Left ventricle myocardium superior (tissue), 1 donor: ENCODE measurements around the gene AEBP2. TPM values are rescaled to one million over a fixed set of nuclear protein-coding genes. Genes with fewer than 3 reads are reported as not detected.
A peak's percentile ranks its signal among the peaks of the same experiment; 100 is the strongest.
"Not testable (repeated sequence)": the region's sequence is repeated elsewhere in the genome, so short reads cannot be mapped to it uniquely, and the experiment has no call there.

ENCODE experiments used
- ATAC-seq: fragments of 200-7000 bp; cut with Tn5 transposase; one replicate; pipeline ENCODE4 v1.9.1; 2020; ENCODE audit warnings: mild to moderate bottlenecking, moderate library complexity
- DNase-seq: peaks from one replicate; pipeline ENCODE4 v3.0.0-alpha.2; 2020
- intact Hi-C: fragments of 100-400 bp; cut with micrococcal nuclease; formaldehyde crosslinking; loops from one replicate; pipeline ENCODE4 v1.11.0; 2022
- total RNA-seq: library from RNA; stranded (reverse); fragmentation: NEBNext Ultra II Directional; extraction: Animal tissue kit (Norgen Biotek cat#: 25700); gene quantifications from one replicate; pipeline ENCODE4 v1.2.1, GENCODE V29; 2021
- donor health status: DM: no; HTN: yes; CAD: no; lungs with severe emphysema.

AEBP2 gene
- total RNA-seq, 1 donor from 2014 or later = 28.5 TPM

- DNase-seq, intact Hi-C loops, ATAC-seq: not testable (repeated sequence)
Observed at GRCh38 chr12:19413582-19413981, 25.7 kb upstream of the AEBP2 start.

DNA sequence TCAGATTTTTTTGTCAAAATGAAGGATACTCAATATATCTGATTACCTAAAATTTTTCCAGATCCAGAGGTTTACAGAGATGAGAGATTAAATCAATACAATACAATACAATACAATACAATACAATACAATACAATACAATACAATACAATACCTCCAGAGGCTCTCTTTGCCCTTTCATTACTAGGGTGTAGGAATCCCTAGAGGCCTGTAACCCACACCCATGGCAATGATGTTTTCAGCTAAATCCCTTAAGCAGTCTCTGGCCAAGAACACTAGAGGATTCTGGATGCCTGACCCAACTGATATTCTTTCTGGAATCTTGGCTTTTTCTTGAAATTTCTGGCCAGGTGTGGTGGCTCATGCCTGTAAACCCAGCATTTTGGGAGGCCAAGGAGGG lies 23.7 kb upstream of the AEBP2 start:
- intact Hi-C loops = no loop called here
- no peak for ATAC-seq
- DNase-seq = no peak

DNA sequence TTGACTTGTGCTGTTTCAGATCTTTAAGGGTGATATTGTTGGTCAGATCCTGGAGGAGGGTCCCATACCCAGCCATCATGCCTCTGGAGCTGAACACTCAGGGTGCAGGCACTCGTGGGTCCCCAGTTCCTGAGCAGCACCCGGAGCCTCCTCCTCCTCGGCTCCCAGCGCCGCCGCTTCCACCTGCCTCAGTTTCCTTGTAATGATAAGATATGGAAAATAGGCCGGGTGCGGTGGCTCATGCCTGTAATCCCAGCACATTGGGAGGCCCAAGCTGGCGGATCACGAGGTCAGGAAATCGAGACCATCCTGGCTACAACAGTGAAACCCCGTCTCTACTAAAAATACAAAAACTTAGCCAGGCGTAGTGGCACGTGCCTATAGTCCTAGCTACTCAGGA lies 20.2 kb upstream of the AEBP2 start:
- intact Hi-C loops = no loop called here
- no peak for ATAC-seq
- DNase-seq = no peak

GRCh38 chr12:19421503-19422282 lies 17.6 kb upstream of the AEBP2 start:
- no peak for ATAC-seq
- DNase-seq = no peak
- intact Hi-C loops = no loop called here

GRCh38 chr12:19423166-19423930 lies 15.9 kb upstream of the AEBP2 start:
- ATAC-seq (no peak), DNase-seq (no peak)
- intact Hi-C loops = no loop called here

DNA sequence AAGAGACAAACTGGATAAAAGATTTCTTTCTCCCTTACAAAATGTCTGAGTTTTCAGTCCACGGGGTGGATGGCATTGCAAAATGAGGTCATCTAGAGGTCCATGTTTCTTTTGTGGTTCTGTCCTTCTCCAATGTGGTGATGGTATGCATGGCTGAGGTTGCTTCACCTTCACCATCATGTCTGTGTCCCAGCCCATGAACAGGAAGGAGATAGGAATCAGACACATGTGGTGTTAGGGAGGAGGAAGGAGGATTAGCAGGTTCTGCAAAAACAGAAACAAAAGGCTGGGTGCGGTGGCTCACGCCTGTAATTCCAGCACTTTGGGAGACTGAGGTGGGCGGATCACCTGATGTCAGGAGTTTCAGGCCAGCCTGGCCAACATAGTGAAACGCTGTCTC lies 11.0 kb upstream of the AEBP2 start:
- intact Hi-C loops = no loop called here
- ATAC-seq (no peak), DNase-seq (no peak)

- intact Hi-C loops = not testable (repeated sequence)
Observed at GRCh38 chr12:19429491-19429890, 9.8 kb upstream of the AEBP2 start.

GRCh38 chr12:19430988-19431387 lies 8.3 kb upstream of the AEBP2 start:
- ATAC-seq = no peak
- DNase-seq = no peak
- intact Hi-C loops = no loop called here

More at GRCh38 chr12:19429491-19429890, 9.8 kb upstream of the AEBP2 start:
- DNase-seq, ATAC-seq: not testable (repeated sequence)

DNA sequence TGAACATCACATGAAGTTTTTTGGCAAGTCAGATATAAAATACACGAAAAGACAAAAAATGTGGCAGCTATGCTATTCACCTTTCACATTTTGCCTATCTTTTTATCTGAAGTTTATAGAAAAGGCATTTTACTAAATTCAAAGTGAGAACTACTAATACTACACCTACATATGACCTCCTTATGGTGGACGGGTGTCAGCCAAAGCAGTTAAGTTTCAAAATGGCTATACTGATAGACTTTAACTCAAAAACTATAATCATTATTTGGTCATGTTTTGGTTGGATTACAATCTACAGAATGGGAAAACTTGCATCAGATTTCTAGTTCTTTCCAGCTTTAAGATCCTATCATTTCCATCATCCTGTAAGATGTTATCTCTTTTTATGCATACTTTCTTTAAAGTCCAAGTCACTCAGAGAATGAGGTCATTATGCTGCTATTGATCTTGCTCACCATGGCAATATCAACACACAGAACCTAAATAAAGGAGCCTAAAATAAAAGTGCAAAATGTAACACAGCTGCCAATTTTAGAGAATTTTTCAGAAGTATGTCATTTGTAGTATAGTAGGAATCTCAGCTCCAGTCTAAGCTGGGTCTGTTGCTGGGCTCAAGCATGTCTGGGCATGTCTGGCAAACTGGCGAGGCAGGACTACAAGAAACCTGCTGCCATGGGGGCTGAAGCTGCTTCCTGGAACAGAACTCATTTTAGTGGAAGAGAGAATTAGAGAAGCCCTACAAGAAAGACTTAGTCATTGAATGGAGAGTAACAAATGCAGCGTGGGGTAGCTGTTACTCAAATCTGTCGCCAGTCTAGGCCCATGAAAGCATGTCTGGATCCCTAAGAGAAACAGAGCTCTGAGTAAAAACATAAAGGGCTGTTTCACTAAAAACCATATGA lies 7.6 kb upstream of the AEBP2 start:
- intact Hi-C loops = no loop called here
- DNase-seq = no peak
- no peak for ATAC-seq

GRCh38 chr12:19432309-19433170 lies 6.8 kb upstream of the AEBP2 start:
- intact Hi-C loops = no loop called here
- DNase-seq (no peak), ATAC-seq (no peak)

DNA sequence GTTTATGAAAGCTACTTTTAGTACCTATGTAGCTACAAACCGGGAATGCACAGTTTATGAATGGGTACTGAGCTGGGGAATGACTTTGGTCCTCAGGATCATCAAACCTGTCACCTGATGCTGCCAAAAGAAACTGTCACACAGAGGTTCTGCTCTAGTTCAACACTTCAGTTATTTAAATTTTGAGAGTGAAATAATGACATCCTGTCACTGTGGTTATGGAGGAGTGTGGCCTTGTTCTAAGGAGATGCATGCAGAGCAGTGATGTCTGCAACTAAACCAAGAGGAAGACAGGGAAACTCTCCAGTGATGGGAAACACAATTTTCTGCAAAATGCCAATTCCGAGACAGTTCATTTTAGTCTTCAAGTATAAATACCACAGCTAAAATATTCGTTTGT lies 4.8 kb upstream of the AEBP2 start:
- intact Hi-C loops = no loop called here
- DNase-seq (no peak), ATAC-seq (no peak)

DNA sequence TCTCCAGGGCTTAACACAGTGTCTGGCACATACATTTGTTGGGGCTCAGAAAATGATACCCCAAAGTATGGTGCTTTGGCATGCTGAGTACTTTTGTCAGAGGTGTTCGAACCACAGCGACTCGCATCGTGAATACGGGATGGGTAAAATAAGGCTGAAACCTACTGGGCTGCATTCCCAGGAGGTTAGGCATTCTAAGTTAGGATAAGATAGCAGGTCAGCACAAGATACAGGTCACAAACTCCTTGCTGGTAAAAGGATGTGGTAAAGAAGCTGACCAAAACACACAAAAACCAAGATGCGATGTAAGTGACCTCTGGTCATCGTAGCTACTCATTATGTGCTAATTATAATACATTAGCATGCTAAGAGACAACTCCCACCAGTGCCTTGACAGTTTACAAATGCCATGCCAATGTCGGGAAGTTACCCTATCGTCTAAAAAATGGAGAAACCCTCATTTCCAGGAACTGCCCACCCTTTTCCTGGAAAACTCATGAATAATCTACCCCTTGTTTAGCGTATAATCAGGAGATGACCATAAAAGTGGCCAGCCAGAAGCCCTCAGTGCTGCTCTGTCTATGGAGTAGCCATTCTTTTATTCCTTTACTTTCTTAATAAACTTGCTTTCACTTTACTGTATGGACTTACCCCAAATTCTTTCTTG lies 3.3 kb upstream of the AEBP2 start:
- intact Hi-C loops = loop anchor here (5.0 kb wide), 1 partner anchor 214 kb away; no protein-coding TSS in a partner anchor
- DNase-seq (no peak), ATAC-seq (no peak)

GRCh38 chr12:19436931-19437330 lies 2.4 kb upstream of the AEBP2 start:
- intact Hi-C loops = loop anchor here (5.0 kb wide), 1 partner anchor 215 kb away; no protein-coding TSS in a partner anchor
- ATAC-seq = no peak
- DNase-seq = no peak

DNA sequence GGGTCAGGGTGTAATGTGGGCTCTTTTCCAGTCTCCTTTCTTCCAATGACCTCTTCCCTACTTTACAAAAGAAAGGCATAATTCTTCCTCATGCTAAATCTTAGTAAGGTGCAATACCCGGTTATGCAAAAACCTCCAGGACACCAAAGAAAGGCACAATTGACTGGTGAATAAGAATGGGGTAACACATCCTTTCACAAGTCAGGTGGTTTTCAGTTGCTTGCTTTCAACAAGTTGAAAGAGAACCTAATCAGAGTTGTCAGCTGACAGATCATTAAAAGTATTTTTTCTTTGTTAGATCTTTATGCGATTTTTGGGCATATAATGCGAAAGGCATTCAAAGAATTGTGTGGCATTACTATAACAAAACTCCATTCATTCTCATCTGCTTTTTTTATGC lies 1.3 kb upstream of the AEBP2 start:
- no peak for DNase-seq
- intact Hi-C loops = loop anchor here (5.0 kb wide), 1 partner anchor 216 kb away; no protein-coding TSS in a partner anchor
- no peak for ATAC-seq

DNA sequence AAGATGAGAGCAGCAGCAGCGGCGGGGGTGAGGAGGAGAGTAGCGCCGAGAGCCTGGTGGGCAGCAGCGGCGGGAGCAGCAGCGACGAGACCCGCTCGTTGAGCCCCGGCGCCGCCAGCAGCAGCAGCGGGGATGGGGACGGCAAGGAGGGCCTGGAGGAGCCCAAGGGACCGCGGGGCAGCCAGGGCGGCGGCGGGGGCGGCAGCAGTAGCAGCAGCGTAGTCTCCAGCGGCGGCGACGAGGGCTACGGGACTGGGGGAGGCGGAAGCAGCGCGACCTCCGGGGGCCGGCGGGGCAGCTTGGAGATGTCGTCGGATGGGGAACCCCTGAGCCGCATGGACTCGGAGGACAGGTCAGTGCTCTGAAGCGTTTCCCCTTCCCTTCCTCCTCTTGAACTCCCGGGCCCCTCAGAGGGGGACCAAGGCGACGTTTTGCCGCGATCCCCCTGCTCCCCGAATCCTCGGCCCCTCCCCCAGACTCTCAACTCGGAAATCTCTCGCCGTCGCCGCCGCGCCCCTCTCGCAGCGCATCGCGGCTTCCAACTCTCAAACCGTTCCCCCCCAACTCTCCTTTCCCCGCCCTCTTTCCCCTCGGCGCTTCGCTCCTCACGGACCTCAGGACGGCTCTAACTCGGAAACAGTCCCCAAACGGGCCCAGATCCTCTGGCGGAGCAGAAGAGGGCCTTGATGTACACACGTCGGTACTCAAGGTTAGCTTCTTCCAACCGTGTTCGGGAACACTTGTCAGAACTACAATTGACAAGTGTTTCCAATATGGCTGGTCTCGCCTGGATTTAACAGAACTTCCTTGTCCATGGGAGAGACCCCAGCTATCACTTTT lies 947 bp downstream of the AEBP2 start:
- intact Hi-C loops = no loop called here
- ATAC-seq (peak; percentile 45), DNase-seq (peak; percentile 60)

DNA sequence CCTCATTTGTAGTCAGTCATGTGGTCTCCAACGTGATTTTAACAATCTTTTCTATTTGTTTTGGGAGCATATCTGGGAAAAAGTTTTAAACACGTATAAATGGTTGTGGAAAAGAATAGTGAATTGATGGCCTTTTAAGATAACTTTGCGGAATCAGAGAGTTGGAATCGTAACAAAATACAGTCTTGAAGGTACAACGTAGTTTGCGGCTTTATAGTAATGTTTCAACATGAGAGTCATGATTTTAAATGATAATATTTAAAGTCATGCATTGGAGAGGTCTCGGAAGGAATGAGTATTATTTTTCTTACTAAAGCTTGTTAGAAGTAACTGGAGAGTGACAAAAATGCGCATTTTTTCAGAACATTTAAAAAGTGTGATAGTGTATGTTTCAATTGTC lies 1.6 kb downstream of the AEBP2 start:
- DNase-seq (no peak), ATAC-seq (no peak)
- intact Hi-C loops = no loop called here

GRCh38 chr12:19443585-19443984 lies 4.3 kb downstream of the AEBP2 start:
- ATAC-seq = no peak
- intact Hi-C loops = no loop called here

More at GRCh38 chr12:19443585-19443984, 4.3 kb downstream of the AEBP2 start:
- no peak for DNase-seq
